DOHH2 (cell line): ENCODE results near the gene FAAP100.

Experiments used
- H3F3A ChIP-seq: fragments of 200-600 bp; sonication (generic), shearing (Covaris generic); 2 replicates; pipeline ENCODE4 v1.6.0; 2016; ENCODE audit warnings: antibody characterized with exemption, mild to moderate bottlenecking; ENCODE audit not compliant: control insufficient read depth, insufficient read depth
- H3K27ac ChIP-seq: fragments of 200-600 bp; sonication (generic); 2 replicates; pipeline ENCODE4 v1.5.1; 2014; ENCODE audit warnings: low read depth, mild to moderate bottlenecking, low read length, moderate library complexity
- H3K27me3 ChIP-seq: fragments of 200-600 bp; sonication (generic); 2 replicates; pipeline ENCODE4 v1.6.1; 2014; ENCODE audit warnings: mild to moderate bottlenecking, low read length, mixed read lengths; ENCODE audit not compliant: control insufficient read depth
- H3K36me3 ChIP-seq: fragments of 200-600 bp; sonication (generic); 2 replicates; pipeline ENCODE4 v1.6.1; 2014; ENCODE audit warnings: mild to moderate bottlenecking, low read length, moderate library complexity, mixed read lengths; ENCODE audit not compliant: control insufficient read depth
- H3K4me1 ChIP-seq: fragments of 200-600 bp; sonication (generic); 2 replicates; pipeline ENCODE4 v1.6.1; 2014; ENCODE audit warnings: mild to moderate bottlenecking, low read length, mixed read lengths; ENCODE audit not compliant: control insufficient read depth
- H3K4me2 ChIP-seq: fragments of 200-600 bp; sonication (generic); 2 replicates; pipeline ENCODE4 v1.6.0; 2014; ENCODE audit warnings: mild to moderate bottlenecking, low read length, moderate library complexity
- H3K4me3 ChIP-seq: fragments of 200-600 bp; sonication (generic); 2 replicates; pipeline ENCODE4 v1.5.1; 2014; ENCODE audit warnings: mild to moderate bottlenecking, low read length, mixed read lengths
- H3K79me2 ChIP-seq: fragments of 200-600 bp; sonication (generic); 2 replicates; pipeline ENCODE4 v1.6.1; 2014; ENCODE audit warnings: mild to moderate bottlenecking, low read length, mixed read lengths; ENCODE audit not compliant: control insufficient read depth
- H3K9me2 ChIP-seq: fragments of 200-600 bp; sonication (generic); replicated peaks from 2 replicates; pipeline ENCODE4 v1.6.1; 2014; ENCODE audit warnings: mild to moderate bottlenecking, low read length, mixed read lengths; ENCODE audit not compliant: control insufficient read depth
- H3K9me3 ChIP-seq: fragments of 200-600 bp; sonication (generic); 2 replicates; pipeline ENCODE4 v1.6.1; 2014; ENCODE audit warnings: antibody characterized with exemption, low read length, mixed read lengths; ENCODE audit not compliant: control insufficient read depth, insufficient read depth
- H4K20me1 ChIP-seq: fragments of 200-600 bp; sonication (generic); 2 replicates; pipeline ENCODE4 v1.6.0; 2014; ENCODE audit warnings: low read depth, mild to moderate bottlenecking, antibody characterized with exemption, low read length, moderate library complexity; ENCODE audit not compliant: control insufficient read depth, insufficient read depth
- CTCF ChIP-seq: fragments of 200-600 bp; sonication (generic); IDR thresholded peaks from one replicate; pipeline ENCODE4 v1.5.1; 2014; ENCODE audit warnings: antibody characterized with exemption, mild to moderate bottlenecking, low read depth, low read length; ENCODE audit not compliant: poor library complexity, severe bottlenecking
- EZH2phosphoT487 ChIP-seq: fragments of 200-600 bp; sonication (generic); IDR thresholded peaks from 2 replicates; pipeline ENCODE4 v1.6.1; 2017; ENCODE audit warnings: borderline replicate concordance, mild to moderate bottlenecking, antibody characterized with exemption, low read length, moderate library complexity, mixed read lengths

The FAAP100 gene

GRCh38 chr17:81537856-81538555, 14.1 kb downstream of the FAAP100 start:
- Histone ChIP-seq H3F3A (no peaks in the 10 kb centered on the region; the same call in 1 of the 2 replicates), H3K4me1 (peaks cover 8% of the 10 kb centered on the region), H3K36me3 (peaks cover 16% of the 10 kb centered on the region), H3K9me3 (no peaks in the 10 kb centered on the region), H4K20me1 (no peaks in the 10 kb centered on the region), H3K27ac (no peak overlapping the region), H3K27me3 (no peaks in the 10 kb centered on the region), H3K4me2 (no peak overlapping the region), H3K4me3 (no peak overlapping the region), H3K9me2 (no peaks in the 10 kb centered on the region), H3K79me2 (no peaks in the 10 kb centered on the region)
- no peak for TF ChIP-seq EZH2phosphoT487
- TF ChIP-seq CTCF: no peak

- Histone ChIP-seq H3K27ac (no peak overlapping the region), H3K79me2 (no peaks in the 10 kb centered on the region), H3K4me3 (no peak overlapping the region)
Measured at GRCh38 chr17:81537343-81537855, 14.8 kb downstream of the FAAP100 start.

GRCh38 chr17:81536299-81537290, 15.6 kb downstream of the FAAP100 start:
- Histone ChIP-seq H3K9me2 (no peaks in the 10 kb centered on the region), H3K9me3 (peaks cover 7% of the 10 kb centered on the region; the same call in 1 of the 2 replicates), H4K20me1 (no peaks in the 10 kb centered on the region), H3K36me3 (peaks cover 11% of the 10 kb centered on the region; the same call in 1 of the 2 replicates), H3K27ac (no peak overlapping the region), H3F3A (no peaks in the 10 kb centered on the region; the same call in 1 of the 2 replicates), H3K4me2 (no peak overlapping the region), H3K27me3 (no peaks in the 10 kb centered on the region), H3K79me2 (no peaks in the 10 kb centered on the region), H3K4me1 (peaks cover 8% of the 10 kb centered on the region), H3K4me3 (no peak overlapping the region)
- TF ChIP-seq EZH2phosphoT487 (no peak), CTCF (no peak)

More at GRCh38 chr17:81537343-81537855, 14.8 kb downstream of the FAAP100 start:
- H3F3A ChIP-seq: no peaks in the 10 kb centered on the region; the same call in 1 of the 2 replicates
- peaks cover 8% of the 10 kb centered on the region for H3K4me1 ChIP-seq
- no peaks in the 10 kb centered on the region for H3K27me3 ChIP-seq
- no peak overlapping the region for H3K4me2 ChIP-seq
- no peaks in the 10 kb centered on the region for H3K9me2 ChIP-seq
- no peaks in the 10 kb centered on the region; the same call in 1 of the 2 replicates for H3K9me3 ChIP-seq
- peaks cover 11% of the 10 kb centered on the region; the same call in 1 of the 2 replicates for H3K36me3 ChIP-seq
- no peaks in the 10 kb centered on the region for H4K20me1 ChIP-seq
- TF ChIP-seq CTCF (peak; percentile 65), EZH2phosphoT487 (no peak)
